AG04449 (cell line): Measurements from ENCODE around the gene CFTR.
"Not testable (repeated sequence)": the region's sequence is repeated elsewhere in the genome, so short reads cannot be mapped to it uniquely, and the experiment has no call there.

Experiments used
- CTCF ChIA-PET: fragments of 350-600 bp; formaldehyde crosslinking; extraction: SDS; loops from one replicate; lab custom pipeline; 2021; ENCODE audit warnings: antibody characterized with exemption; lab: Yijun Ruan, JAX
- POLR2A ChIA-PET: fragments of 400-600, 350-600 bp; formaldehyde crosslinking; extraction: SDS; loops from one replicate; lab custom pipeline; 2020; ENCODE audit warnings: antibody characterized with exemption, inconsistent platforms; lab: Yijun Ruan, JAX
- DNase-seq: peaks from one replicate; pipeline ENCODE4 v3.0.0-alpha.2; 2010; ENCODE audit warnings: low read depth, low spot score
- H3K4me3 ChIP-seq: 2 replicates; pipeline ENCODE4 v1.5.1; 2011; ENCODE audit warnings: low read depth, mild to moderate bottlenecking, control low read depth, low read length
- TF ChIP-seq, protein P1 (sequence below): IDR thresholded peaks from one replicate; pipeline ENCODE4 v1.5.1; 2011; ENCODE audit warnings: mild to moderate bottlenecking, moderate library complexity, low read length, control low read depth, inconsistent platforms; ENCODE audit not compliant: insufficient read depth; ENCODE audit errors: missing control alignments

The CFTR gene

GRCh38 chr7:117458977-117459583 is 20.7 kb upstream of the CFTR start:
- TF ChIP-seq, protein P1, sequence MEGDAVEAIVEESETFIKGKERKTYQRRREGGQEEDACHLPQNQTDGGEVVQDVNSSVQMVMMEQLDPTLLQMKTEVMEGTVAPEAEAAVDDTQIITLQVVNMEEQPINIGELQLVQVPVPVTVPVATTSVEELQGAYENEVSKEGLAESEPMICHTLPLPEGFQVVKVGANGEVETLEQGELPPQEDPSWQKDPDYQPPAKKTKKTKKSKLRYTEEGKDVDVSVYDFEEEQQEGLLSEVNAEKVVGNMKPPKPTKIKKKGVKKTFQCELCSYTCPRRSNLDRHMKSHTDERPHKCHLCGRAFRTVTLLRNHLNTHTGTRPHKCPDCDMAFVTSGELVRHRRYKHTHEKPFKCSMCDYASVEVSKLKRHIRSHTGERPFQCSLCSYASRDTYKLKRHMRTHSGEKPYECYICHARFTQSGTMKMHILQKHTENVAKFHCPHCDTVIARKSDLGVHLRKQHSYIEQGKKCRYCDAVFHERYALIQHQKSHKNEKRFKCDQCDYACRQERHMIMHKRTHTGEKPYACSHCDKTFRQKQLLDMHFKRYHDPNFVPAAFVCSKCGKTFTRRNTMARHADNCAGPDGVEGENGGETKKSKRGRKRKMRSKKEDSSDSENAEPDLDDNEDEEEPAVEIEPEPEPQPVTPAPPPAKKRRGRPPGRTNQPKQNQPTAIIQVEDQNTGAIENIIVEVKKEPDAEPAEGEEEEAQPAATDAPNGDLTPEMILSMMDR = peak; percentile 35
- H3K4me3 ChIP-seq = no peak overlapping the region
- POLR2A ChIA-PET = no interaction called here
- CTCF ChIA-PET = interaction anchor here (0.7 to 3.6 kb wide), 19 partner anchors 10 to 1330 kb away, joined by 3 to 33 read pairs (median 3); no protein-coding TSS in a partner anchor
- no peak for DNase-seq

GRCh38 chr7:117459735-117460134 is 20.1 kb upstream of the CFTR start:
- ChIA-PET CTCF (interaction anchor here (0.7 to 3.6 kb wide), 15 partner anchors 11 to 1331 kb away, joined by 3 to 33 read pairs (median 3); no protein-coding TSS in a partner anchor), POLR2A (no interaction called here)
- DNase-seq = no peak
- H3K4me3 ChIP-seq = no peak overlapping the region
- TF ChIP-seq, protein P1 = no peak

DNA sequence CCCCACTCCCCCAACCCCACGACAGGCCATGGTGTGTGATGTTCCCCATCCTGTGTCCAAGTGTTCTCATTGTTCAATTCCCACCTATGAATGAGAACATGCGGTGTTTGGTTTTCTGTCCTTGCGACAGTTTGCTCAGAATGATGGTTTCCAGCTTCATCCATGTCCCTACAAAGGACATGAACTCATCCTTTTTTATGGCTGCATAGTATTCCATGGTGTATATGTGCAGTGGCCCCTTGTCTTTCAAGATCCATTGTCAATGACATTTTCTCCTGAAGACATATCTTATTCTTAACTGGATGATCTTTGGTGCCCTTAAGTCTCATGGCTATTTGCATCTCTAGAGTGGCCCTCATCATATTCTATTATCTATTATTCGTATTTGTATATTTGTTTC is 19.0 kb upstream of the CFTR start:
- POLR2A ChIA-PET, CTCF ChIA-PET, DNase-seq, H3K4me3 ChIP-seq: not testable (repeated sequence)

DNA sequence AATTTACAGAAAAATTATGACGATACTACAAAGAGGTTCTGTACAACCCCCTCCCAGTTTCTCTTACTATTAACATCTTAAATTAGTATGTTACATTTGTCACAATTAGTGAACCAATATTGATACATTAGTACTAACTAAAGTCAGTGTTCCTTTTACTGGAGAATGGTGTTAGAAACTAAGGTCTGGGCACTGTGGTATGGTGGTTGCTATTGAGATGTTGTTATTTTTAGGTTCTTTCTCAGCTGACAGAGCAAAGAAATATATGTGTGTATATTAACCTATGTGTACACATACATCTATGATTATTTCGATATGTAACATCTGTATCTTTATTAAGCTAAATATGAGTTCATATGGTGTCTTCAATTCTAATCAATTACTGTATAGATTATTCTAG is 11.7 kb upstream of the CFTR start:
- H3K4me3 ChIP-seq = no peak overlapping the region
- TF ChIP-seq, protein P1 = no peak
- ChIA-PET POLR2A (no interaction called here), CTCF (interaction anchor here (0.9 to 1.0 kb wide), 2 partner anchors 10 to 12 kb away, joined by 3 read pairs; no protein-coding TSS in a partner anchor)
- DNase-seq = no peak

- DNase-seq = no peak
- no peak overlapping the region for H3K4me3 ChIP-seq
- POLR2A ChIA-PET = no interaction called here
- TF ChIP-seq, protein P1 = no peak
- CTCF ChIA-PET = no interaction called here
Measured at GRCh38 chr7:117470777-117471176, 9.0 kb upstream of the CFTR start.

- DNase-seq = no peak
- TF ChIP-seq, protein P1 = no peak
- H3K4me3 ChIP-seq = no peak overlapping the region
- POLR2A ChIA-PET = no interaction called here
- CTCF ChIA-PET = no interaction called here
Measured at GRCh38 chr7:117472335-117472734, 7.5 kb upstream of the CFTR start.

GRCh38 chr7:117476557-117477215 is 3.1 kb upstream of the CFTR start:
- ChIA-PET CTCF (no interaction called here), POLR2A (no interaction called here)
- no peak for DNase-seq
- TF ChIP-seq, protein P1 = no peak
- no peak overlapping the region for H3K4me3 ChIP-seq
